AG04449 (cell line): Measurements from ENCODE around the gene DYNLL1.

ENCODE experiments used
- CTCF ChIA-PET: fragments of 350-600 bp; formaldehyde crosslinking; extraction: SDS; loops from one replicate; lab custom pipeline; 2021; ENCODE audit warnings: antibody characterized with exemption; lab: Yijun Ruan, JAX
- POLR2A ChIA-PET: fragments of 400-600, 350-600 bp; formaldehyde crosslinking; extraction: SDS; loops from one replicate; lab custom pipeline; 2020; ENCODE audit warnings: antibody characterized with exemption, inconsistent platforms; lab: Yijun Ruan, JAX
- DNase-seq: peaks from one replicate; pipeline ENCODE4 v3.0.0-alpha.2; 2010; ENCODE audit warnings: low read depth, low spot score
- H3K4me3 ChIP-seq: 2 replicates; pipeline ENCODE4 v1.5.1; 2011; ENCODE audit warnings: low read depth, mild to moderate bottlenecking, control low read depth, low read length
- TF ChIP-seq, protein P1 (sequence below): IDR thresholded peaks from one replicate; pipeline ENCODE4 v1.5.1; 2011; ENCODE audit warnings: mild to moderate bottlenecking, moderate library complexity, low read length, control low read depth, inconsistent platforms; ENCODE audit not compliant: insufficient read depth; ENCODE audit errors: missing control alignments

The DYNLL1 gene

DNA sequence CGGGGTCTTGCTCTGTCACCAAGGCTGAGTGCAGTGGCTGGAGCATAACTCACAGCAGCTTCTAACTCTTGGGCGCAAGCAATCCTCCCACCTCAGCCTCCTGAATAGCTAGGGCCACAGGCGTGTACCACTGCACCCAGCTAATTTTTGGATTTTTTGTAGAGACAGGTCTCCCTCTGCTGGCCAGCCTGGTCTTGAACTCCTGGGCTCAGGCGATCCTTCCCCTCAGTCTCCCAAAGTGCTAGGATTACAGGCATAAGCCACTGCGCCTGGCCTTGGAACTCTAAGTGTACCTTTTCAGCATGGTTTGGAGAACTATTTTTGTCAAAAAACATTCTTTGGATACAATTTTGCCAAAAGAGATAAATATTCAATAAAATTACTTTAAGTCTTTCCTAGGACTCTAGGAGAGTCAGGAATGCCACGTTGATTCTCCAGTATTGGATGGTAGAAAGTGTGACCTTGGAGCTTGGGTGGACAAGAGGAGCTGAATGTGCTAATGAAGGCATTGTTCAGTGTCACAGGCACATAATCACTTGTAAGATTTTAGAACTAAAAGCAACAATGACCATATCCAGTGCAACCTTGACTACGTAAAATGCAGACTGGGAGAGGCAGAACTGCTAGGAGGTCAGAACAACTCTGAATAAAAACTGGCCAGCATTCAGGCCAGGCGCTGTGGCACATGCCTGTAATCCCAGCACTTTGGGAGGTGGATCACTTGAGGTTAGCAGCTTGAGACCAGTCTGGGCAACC lies 29.2 kb upstream of the DYNLL1 start:
- POLR2A ChIA-PET = interaction anchor here (2.1 kb wide), 1 partner anchor 29 kb away, joined by 8 read pairs; the partner anchor contains the start of gene DYNLL1
- TF ChIP-seq, protein P1, sequence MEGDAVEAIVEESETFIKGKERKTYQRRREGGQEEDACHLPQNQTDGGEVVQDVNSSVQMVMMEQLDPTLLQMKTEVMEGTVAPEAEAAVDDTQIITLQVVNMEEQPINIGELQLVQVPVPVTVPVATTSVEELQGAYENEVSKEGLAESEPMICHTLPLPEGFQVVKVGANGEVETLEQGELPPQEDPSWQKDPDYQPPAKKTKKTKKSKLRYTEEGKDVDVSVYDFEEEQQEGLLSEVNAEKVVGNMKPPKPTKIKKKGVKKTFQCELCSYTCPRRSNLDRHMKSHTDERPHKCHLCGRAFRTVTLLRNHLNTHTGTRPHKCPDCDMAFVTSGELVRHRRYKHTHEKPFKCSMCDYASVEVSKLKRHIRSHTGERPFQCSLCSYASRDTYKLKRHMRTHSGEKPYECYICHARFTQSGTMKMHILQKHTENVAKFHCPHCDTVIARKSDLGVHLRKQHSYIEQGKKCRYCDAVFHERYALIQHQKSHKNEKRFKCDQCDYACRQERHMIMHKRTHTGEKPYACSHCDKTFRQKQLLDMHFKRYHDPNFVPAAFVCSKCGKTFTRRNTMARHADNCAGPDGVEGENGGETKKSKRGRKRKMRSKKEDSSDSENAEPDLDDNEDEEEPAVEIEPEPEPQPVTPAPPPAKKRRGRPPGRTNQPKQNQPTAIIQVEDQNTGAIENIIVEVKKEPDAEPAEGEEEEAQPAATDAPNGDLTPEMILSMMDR = peak; percentile 56
- CTCF ChIA-PET = interaction anchor here (0.7 to 13.2 kb wide), 18 partner anchors 8 to 165 kb away, joined by 3 to 242 read pairs (median 4); partner anchors contain the start of genes COX6A1, DYNLL1, GATC and SIRT4
- no peak for DNase-seq
- H3K4me3 ChIP-seq = no peak overlapping the region

DNA sequence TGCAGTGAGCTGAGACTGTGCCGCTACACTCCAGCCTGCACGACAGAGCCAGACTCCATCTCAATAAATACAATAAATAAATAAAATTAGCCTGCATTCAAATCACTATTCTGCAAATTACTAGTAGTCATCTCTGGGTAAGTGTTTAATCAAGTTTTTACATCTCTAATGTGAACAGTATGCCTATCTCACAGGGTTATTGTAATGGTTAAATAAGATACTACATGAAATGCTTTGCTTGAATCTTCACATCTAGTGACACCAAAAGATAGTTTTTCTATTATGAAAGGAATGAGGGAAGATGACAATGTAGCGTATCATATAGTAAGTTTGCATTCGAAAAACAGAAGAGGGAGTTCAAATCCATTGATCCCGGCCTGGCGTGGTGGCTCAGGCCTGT lies 28.5 kb upstream of the DYNLL1 start:
- H3K4me3 ChIP-seq = no peak overlapping the region
- DNase-seq = no peak
- ChIA-PET CTCF (interaction anchor here (0.7 to 13.2 kb wide), 16 partner anchors 11 to 239 kb away, joined by 3 to 242 read pairs (median 4); partner anchors contain the start of genes COX6A1, DYNLL1, GATC and SIRT4), POLR2A (interaction anchor here (1.3 to 2.1 kb wide), 2 partner anchors 23 to 29 kb away, joined by 4 to 8 read pairs; partner anchors contain the start of gene DYNLL1)
- TF ChIP-seq, protein P1 = no peak

DNA sequence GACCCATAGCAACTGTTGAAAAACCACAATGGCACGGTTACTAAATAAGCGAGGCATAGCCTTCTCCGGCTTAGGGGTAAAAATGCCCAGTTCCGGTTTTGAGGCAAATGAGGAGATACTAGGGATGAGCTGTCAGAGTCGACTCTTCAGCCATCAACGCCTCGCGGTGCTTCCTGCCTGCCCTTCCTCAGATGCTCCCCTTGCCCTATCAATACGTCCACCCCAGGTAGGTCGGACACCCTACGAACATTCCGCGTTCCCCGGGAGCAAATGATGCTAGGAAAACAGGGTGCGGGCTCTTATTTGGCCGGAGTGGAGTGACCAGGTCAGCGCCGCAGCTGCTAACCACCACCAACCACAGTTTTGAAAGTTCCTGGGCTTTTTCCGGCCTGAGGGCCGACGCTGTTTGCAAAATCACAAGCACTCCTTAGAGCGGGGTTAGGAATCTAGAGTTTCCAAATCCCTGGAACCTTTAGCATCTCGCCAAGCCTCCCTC lies 27.5 kb upstream of the DYNLL1 start:
- no peak for DNase-seq
- ChIA-PET POLR2A (interaction anchor here (0.7 to 1.3 kb wide), 2 partner anchors 24 to 27 kb away, joined by 3 to 4 read pairs; partner anchors contain the start of gene DYNLL1), CTCF (interaction anchor here (1.1 to 13.2 kb wide), 11 partner anchors 10 to 240 kb away, joined by 3 to 242 read pairs (median 6); partner anchors contain the start of genes DYNLL1, GATC, SIRT4 and TRIAP1)
- peak overlapping the region; percentile 96 for H3K4me3 ChIP-seq
- TF ChIP-seq, protein P1 = no peak

DNA sequence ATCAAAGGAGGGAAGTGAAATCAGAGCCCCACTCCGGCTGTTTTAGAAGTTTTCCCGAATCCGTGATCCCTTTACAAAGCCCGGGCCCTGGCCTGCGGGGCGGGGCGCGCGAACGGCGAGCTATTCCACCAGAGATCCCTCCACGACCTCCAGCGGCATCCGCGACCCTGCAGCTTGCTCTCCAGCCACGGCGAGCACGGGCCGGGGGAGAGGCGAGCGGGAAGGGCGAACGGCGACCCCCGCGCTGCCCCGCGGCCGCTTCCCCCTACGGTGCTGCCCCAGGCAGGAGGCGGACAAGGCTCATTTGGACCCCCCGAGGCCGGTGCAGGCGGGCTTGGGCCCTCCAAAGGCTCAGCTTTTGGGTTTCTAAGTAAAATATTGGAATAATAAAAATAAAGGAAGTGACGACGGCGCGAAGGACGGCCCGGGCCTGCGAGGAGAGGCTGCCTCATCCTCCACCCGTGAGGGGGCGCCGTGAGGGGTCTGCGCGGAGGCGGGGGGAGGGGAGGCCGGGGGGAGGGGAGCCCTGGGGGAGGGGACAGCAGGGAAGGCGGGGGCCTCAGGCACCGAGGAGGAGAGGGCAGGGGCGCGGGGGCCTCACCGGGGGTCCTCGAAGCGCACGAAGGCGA lies 27.0 kb upstream of the DYNLL1 start:
- ChIA-PET CTCF (interaction anchor here (0.7 to 13.2 kb wide), 16 partner anchors 9 to 241 kb away, joined by 3 to 242 read pairs (median 6); partner anchors contain the start of genes DYNLL1, GATC, SIRT4 and TRIAP1), POLR2A (interaction anchor here (0.7 to 1.3 kb wide), 2 partner anchors 25 to 27 kb away, joined by 3 to 4 read pairs; partner anchors contain the start of gene DYNLL1)
- TF ChIP-seq, protein P1 = peak; percentile 14
- no peak for DNase-seq
- peak overlapping the region; percentile 96 for H3K4me3 ChIP-seq

DNA sequence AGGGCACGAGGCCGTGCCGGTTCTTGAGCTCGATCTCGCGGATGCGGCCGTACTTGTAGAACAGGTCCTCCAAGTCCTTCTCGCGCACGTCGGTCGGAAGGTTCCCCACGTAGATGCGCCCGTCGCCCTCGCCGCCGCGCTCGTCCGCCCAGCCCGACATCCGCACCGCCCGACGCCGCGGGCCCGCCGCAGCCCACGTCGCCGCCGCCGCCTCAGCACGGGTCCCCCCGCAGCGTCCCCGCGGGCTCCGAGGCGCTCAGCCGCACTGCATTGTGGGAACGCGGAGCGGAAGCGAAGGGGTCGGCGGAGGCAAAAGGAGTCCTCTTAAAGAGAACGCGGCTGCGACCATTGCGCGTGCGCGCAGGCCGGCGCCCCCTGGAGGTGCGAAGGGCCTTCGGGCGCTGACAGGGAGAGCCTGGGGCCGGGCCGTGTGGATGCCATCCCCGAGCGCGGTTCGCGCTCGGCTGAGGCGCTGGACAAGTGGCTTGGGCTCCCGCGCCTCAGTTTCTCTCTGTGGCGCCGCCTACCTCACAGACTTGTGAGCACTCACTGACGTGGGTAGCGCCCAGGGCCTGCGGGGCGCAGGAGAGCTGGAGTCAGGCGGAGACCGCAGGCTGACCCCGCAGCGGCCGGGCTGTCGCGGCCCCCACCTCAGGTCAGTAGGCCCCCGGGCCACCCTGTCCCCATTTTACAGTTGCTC lies 26.3 kb upstream of the DYNLL1 start, which contains the start of gene SRSF9:
Gene SRSF9, minus strand, starts transcription at position 299 of the 700 bp plus-strand sequence. Its CDS starts 139 bp downstream, at position 160.
- POLR2A ChIA-PET = interaction anchor here (0.5 kb wide), 1 partner anchor 27 kb away, joined by 3 read pairs; no protein-coding TSS in a partner anchor
- CTCF ChIA-PET = interaction anchor here (0.7 to 13.2 kb wide), 26 partner anchors 9 to 242 kb away, joined by 3 to 242 read pairs (median 5); partner anchors contain the start of genes COX6A1, DYNLL1, GATC and SIRT4
- TF ChIP-seq, protein P1 = peak; percentile 96
- peak within 1 kb of the TSS; percentile 96 for H3K4me3 ChIP-seq
- DNase-seq = peak; percentile 75
